GM12892 (cell line): ENCODE measurements around the gene DAW1.
A peak's percentile ranks its signal among the peaks of the same experiment; 100 is the strongest.
"Not testable (repeated sequence)": the region's sequence is repeated elsewhere in the genome, so short reads cannot be mapped to it uniquely, and the experiment has no call there.

Experiments
- DNase-seq: peaks from one replicate; pipeline ENCODE4 v3.0.0; 2011; ENCODE audit not compliant: insufficient read length
- FAIRE-seq: peaks from 2 replicates; lab custom pipeline; 2011; peaks lifted over from hg19 to GRCh38; lab: Jason Lieb, UNC
- POLR2A ChIP-seq: IDR thresholded peaks from 2 replicates; pipeline ENCODE4 v1.6.1; 2011; ENCODE audit warnings: low read depth, low read length, control low read depth
- POLR2AphosphoS5 ChIP-seq: IDR thresholded peaks from 2 replicates; pipeline ENCODE4 v1.6.1; 2011; ENCODE audit warnings: low read depth, low read length, control low read depth
- TAF1 ChIP-seq: IDR thresholded peaks from 2 replicates; pipeline ENCODE4 v1.6.1; 2011; ENCODE audit warnings: low read depth, mild to moderate bottlenecking, control low read depth, low read length, borderline replicate concordance

The DAW1 gene

DNA sequence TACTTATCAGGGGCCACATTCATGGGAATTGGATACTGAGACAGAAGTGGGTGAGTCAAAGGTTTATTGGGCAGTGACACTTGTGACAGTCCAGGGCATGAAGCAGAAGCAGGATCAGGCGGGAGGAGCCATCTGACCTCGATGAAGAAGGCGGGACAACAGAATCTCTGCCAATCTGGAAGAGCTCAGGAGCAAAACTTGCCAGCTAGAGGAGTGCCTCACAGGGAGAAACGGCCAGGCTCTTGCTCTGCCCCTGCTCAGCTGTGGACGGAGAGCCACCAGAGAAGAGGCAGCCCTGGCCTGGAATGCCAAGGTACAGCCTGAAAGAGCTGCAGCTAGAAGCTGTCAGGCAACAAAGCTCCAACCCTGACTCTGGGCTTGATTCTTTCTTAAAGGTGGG is 16.9 kb downstream of the DAW1 start:
- FAIRE-seq (no peak), DNase-seq (no peak)
- TF ChIP-seq TAF1 (no peak), POLR2A (no peak), POLR2AphosphoS5 (no peak)

DNA sequence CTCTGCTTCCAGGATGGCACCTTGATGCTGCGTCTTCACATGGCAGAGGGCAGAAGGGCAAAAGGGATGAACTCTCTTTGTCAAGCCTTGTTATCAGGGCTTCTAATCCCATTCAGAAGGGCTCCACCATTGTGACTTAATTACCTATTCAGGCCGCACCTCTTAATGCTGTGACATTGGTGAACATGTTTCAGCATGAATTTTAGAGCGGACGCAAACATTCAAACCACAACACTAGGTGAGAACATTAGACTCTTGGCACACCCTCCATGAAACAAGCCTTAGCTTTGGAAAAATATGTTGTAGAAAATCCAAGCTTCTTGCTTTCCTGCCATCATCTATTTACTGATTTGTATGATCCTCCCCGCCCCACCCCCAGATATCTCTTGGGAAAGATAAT is 17.9 kb downstream of the DAW1 start:
- no peak for TF ChIP-seq POLR2AphosphoS5
- peak; percentile 36 for FAIRE-seq
- DNase-seq = no peak

GRCh38 chr2:227890495-227891079 is 19.2 kb downstream of the DAW1 start:
- no peak for TF ChIP-seq TAF1
- TF ChIP-seq POLR2A = no peak
- TF ChIP-seq POLR2AphosphoS5 = no peak
- FAIRE-seq (peak; percentile 65), DNase-seq (no peak)

DNA sequence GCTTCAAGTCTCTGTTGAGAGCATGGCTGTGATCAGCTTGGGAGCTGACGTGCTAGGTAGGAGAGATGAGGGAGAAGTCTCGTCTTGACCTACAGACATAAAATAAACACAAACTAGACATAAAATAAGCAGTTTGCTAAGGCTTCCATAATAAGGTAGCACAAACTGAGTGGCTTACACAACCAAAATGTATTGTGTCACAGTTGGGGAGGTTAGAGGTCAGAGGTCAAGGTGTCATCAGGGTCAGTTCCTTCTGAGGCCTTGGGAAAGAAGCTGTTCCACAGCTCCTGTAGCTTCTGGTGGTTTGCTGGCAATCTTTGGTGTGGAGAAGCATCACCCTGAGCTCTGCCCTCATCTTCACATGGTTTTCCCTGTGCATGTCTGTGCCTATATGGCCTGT is 20.2 kb downstream of the DAW1 start:
- DNase-seq = no peak
- no peak for FAIRE-seq
- TF ChIP-seq POLR2A (no peak), TAF1 (no peak), POLR2AphosphoS5 (no peak)

DNA sequence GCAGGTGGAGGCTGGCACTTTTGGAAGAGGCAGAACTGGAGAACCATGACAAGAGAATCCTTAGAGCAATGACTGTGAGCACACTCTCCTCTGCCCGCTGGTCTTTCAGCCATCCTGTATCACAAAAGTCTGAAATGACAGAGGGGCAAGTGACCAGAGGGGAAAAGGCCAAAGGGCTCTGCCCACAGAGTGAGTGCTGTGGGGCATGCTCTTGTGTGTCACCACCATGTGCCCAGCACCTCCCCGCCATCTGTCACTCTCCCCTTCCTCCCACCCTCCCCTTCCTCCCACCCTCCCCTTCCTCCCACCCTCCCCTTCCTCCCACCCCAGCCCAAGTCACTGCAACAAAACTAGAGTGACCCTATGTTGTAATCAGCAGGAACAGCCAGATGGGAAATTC is 31.9 kb downstream of the DAW1 start:
- no peak for DNase-seq
- FAIRE-seq = no peak
- TF ChIP-seq TAF1 (no peak), POLR2A (no peak), POLR2AphosphoS5 (no peak)

- no peak for FAIRE-seq
- DNase-seq = no peak
- TF ChIP-seq POLR2A = no peak
- TF ChIP-seq POLR2AphosphoS5 = no peak
- TF ChIP-seq TAF1 = no peak
These were observed 35.6 kb downstream of the DAW1 start for GRCh38 chr2:227906991-227907390.

DNA sequence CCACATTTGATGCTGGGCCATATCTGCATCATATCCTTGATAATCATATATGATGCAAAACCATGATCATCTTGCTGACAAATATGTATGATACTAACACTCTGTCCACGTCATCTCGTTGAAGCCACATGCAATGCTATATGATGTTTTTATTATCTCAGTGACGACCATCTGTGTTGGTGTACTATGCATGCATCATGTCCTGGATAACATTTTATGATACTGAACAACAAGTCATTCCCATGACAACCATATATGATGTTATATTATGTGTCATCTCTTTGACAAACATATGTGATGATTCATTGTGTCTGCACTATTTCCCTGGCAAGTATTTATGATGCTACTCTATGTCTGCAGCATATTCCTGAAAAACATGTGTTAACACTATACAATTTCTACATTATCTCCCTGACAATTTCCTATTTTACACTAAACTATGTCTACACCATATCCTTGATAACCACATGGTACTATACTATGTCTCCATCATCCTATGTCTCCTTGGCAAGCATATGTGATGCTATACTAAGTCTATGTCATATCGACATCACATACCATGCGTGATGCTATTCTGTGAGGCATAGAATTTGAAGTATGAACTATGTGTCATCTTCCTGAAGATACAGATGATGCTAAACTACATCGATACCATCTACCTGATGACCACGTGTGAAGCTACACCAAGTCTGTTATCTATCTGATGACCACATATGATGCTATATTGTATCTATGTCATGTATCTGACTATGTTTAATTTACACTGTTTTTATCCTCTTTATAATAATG is 37.0 kb downstream of the DAW1 start:
- no peak for FAIRE-seq
- DNase-seq = no peak
- TF ChIP-seq POLR2A (no peak), TAF1 (no peak), POLR2AphosphoS5 (no peak)

GRCh38 chr2:227914362-227914761 is 42.9 kb downstream of the DAW1 start:
- no peak for TF ChIP-seq POLR2A
- no peak for TF ChIP-seq TAF1
- TF ChIP-seq POLR2AphosphoS5 = no peak
- FAIRE-seq = no peak
- DNase-seq = no peak

DNA sequence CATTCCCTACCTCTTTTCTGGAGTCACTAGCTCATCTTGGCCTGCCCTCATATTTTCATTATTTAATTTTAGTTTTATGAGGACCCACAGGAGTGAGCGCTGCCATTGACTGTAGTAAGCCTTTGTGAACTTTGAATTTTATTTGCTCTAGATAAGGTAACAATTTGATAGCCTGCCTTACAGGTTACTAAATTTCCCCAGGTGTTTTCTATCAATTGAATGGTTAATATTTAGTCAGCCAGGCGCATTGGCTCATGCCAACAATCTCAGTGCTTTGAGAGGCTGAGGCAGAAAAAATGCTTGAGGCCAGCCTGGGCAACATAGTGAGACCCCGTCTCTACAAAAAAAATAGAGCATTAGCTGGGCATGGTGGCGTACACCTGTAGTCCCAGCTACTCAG is 50.2 kb downstream of the DAW1 start:
- FAIRE-seq (no peak), DNase-seq (no peak)
- TF ChIP-seq TAF1 (no peak), POLR2AphosphoS5 (no peak), POLR2A (no peak)

- DNase-seq (no peak), FAIRE-seq (no peak)
- TF ChIP-seq TAF1 = no peak
- no peak for TF ChIP-seq POLR2A
- no peak for TF ChIP-seq POLR2AphosphoS5
These were observed 60.6 kb downstream of the DAW1 start for GRCh38 chr2:227932001-227932400.

- DNase-seq = no peak
- TF ChIP-seq POLR2AphosphoS5 (no peak), POLR2A (no peak), TAF1 (no peak)
- FAIRE-seq = no peak
These were observed 61.0 kb downstream of the DAW1 start for GRCh38 chr2:227932403-227932802.

DNA sequence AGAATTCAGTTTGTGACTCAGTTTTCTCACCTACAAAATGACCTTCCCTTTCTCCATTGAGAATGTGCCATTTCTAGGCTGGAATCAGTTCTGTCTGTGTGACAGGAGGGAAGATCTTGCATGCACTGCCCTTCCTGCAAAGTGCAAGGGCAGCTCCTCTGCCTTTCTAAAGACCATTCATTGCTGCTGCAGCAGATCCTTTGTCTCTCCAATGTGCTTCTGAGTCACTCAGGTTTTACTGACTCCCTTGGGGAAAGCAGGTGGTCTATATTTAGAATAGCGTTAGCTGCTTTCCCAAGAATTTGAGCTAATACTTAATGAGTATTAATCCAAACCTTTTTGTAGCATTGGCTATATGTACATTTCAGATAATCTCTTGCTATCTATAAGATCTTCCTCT is 62.5 kb downstream of the DAW1 start:
- DNase-seq = no peak
- TF ChIP-seq TAF1 (no peak), POLR2AphosphoS5 (no peak), POLR2A (no peak)
- FAIRE-seq = no peak

- FAIRE-seq, DNase-seq: not testable (repeated sequence)
These were observed 64.8 kb downstream of the DAW1 start for GRCh38 chr2:227936249-227936648.
